WERI-Rb-1 (cell line): ENCODE measurements around the gene CLEC20A.

Source experiments
- DNase-seq: peaks from one replicate; pipeline ENCODE4 v3.0.0-alpha.2; 2020
- H3K27ac ChIP-seq: fragments of 250-450 bp; sonication (Bioruptor Pico); 2 replicates; pipeline ENCODE4 v1.5.1; 2020; ENCODE audit warnings: mild to moderate bottlenecking, moderate library complexity
- H3K27me3 ChIP-seq: fragments of 250-450 bp; sonication (Bioruptor Pico); 2 replicates; pipeline ENCODE4 v1.5.1; 2021; ENCODE audit warnings: mild to moderate bottlenecking, low read depth, moderate library complexity; ENCODE audit not compliant: insufficient read depth, severe bottlenecking
- H3K36me3 ChIP-seq: fragments of 250-450 bp; sonication (Bioruptor Pico); 2 replicates; pipeline ENCODE4 v1.5.1; 2020; ENCODE audit warnings: mild to moderate bottlenecking, moderate library complexity
- H3K4me3 ChIP-seq: 2 replicates; pipeline ENCODE4 v1.5.1; 2011; ENCODE audit warnings: low read depth, mild to moderate bottlenecking, control low read depth, low read length
- H3K9me3 ChIP-seq: fragments of 250-450 bp; sonication (Bioruptor Pico); 2 replicates; pipeline ENCODE4 v1.5.1; 2021; ENCODE audit warnings: mild to moderate bottlenecking, moderate library complexity; ENCODE audit not compliant: severe bottlenecking
- TF ChIP-seq, protein P1 (sequence below): IDR thresholded peaks from 2 replicates; pipeline ENCODE4 v1.5.1; 2011; ENCODE audit warnings: low read depth, mild to moderate bottlenecking, control low read depth, inconsistent platforms, low read length

The CLEC20A gene

DNA sequence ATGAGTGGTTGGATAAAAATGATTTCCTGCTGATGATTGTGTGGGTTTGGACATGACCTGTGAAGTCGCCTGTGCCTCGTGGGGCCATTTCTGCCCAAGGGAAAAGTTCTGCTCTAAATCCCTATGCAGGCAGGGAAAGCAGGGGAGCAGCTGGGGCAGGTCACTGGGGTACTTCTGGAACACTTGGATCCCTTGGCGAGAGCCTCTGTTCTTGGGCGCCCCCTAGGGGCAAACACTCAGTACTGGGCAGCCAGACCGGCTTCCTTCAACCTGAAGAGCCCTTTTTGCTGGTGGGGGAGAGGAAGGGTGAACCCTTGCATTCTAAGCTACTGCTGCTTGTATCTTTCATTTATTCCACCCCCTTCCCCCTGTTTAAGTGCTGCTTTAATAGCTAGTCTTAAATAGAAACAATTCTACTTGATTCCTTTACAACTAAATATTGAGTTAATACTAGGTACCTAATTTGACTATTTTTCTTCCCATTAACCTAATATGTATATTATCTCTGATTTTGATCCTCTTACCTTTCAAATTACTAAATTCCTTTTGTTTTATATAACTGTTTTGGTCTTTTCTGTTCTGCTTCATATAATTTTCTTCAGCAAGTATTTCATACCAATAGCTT is 5.1 kb upstream of the CLEC20A start:
- H3K27ac ChIP-seq: no peak overlapping the region
- TF ChIP-seq, protein P1, sequence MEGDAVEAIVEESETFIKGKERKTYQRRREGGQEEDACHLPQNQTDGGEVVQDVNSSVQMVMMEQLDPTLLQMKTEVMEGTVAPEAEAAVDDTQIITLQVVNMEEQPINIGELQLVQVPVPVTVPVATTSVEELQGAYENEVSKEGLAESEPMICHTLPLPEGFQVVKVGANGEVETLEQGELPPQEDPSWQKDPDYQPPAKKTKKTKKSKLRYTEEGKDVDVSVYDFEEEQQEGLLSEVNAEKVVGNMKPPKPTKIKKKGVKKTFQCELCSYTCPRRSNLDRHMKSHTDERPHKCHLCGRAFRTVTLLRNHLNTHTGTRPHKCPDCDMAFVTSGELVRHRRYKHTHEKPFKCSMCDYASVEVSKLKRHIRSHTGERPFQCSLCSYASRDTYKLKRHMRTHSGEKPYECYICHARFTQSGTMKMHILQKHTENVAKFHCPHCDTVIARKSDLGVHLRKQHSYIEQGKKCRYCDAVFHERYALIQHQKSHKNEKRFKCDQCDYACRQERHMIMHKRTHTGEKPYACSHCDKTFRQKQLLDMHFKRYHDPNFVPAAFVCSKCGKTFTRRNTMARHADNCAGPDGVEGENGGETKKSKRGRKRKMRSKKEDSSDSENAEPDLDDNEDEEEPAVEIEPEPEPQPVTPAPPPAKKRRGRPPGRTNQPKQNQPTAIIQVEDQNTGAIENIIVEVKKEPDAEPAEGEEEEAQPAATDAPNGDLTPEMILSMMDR: peak; percentile 98
- H3K36me3 ChIP-seq: no peaks in the 10 kb centered on the region
- no peaks in the 10 kb centered on the region for H3K27me3 ChIP-seq
- H3K9me3 ChIP-seq: no peaks in the 10 kb centered on the region
- no peak overlapping the region for H3K4me3 ChIP-seq
- DNase-seq: peak; percentile 87

GRCh38 chr1:178500936-178501554 is 4.3 kb upstream of the CLEC20A start:
- Histone ChIP-seq H3K9me3 (no peaks in the 10 kb centered on the region), H3K4me3 (no peak overlapping the region), H3K27me3 (no peaks in the 10 kb centered on the region), H3K27ac (no peak overlapping the region), H3K36me3 (no peaks in the 10 kb centered on the region)
- TF ChIP-seq, protein P1: peak; percentile 54
- no peak for DNase-seq

DNA sequence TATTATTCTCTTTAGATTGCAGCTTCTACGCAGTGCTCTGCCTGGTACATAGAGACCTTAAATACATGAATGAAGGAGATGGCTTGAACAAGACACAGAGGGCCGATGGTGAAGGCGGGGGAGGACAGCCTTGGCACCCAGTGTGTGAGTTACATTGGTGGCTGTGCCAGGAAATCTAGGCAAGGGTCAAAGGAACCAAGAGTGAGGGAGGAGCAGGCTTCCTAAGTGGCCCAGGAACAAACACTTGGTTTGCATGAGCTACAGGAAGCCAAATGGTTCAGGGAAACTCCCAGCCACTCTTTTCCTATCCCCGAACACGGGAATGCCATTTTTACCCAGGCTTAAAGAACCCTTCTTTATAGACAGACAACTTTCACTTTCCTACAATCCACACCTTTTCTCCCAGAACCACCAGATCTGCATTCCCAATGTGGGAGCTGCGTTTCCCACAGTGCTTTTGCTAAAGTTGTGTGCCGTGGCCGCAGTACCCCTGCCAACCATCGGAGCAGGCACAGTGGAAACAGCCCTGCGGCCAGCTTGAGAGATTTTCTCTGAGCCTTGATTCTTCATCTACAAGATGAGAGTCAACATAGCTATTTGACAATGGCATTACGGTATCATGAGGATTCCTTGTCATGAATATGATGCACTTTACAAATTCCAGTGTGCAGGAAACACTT is 3.5 kb upstream of the CLEC20A start:
- peak; percentile 36 for DNase-seq
- no peak overlapping the region for H3K27ac ChIP-seq
- H3K27me3 ChIP-seq: no peaks in the 10 kb centered on the region
- no peaks in the 10 kb centered on the region for H3K9me3 ChIP-seq
- H3K36me3 ChIP-seq: no peaks in the 10 kb centered on the region
- TF ChIP-seq, protein P1: peak; percentile 47
- no peak overlapping the region for H3K4me3 ChIP-seq

- Histone ChIP-seq H3K27ac (no peak overlapping the region), H3K27me3 (no peaks in the 10 kb centered on the region), H3K9me3 (no peaks in the 10 kb centered on the region), H3K36me3 (no peaks in the 10 kb centered on the region), H3K4me3 (no peak overlapping the region)
- TF ChIP-seq, protein P1: no peak
- DNase-seq: no peak
Measured at GRCh38 chr1:178498896-178499675, 2.3 kb upstream of the CLEC20A start.

GRCh38 chr1:178497903-178498478 is 1.2 kb upstream of the CLEC20A start:
- TF ChIP-seq, protein P1: no peak
- no peak overlapping the region for H3K27ac ChIP-seq
- H3K4me3 ChIP-seq: no peak overlapping the region
- no peaks in the 10 kb centered on the region for H3K27me3 ChIP-seq
- DNase-seq: no peak
- no peaks in the 10 kb centered on the region for H3K9me3 ChIP-seq
- H3K36me3 ChIP-seq: no peaks in the 10 kb centered on the region
